ENCODE results near the gene DEPDC4.
"Not testable (repeated sequence)": the region's sequence is repeated elsewhere in the genome, so short reads cannot be mapped to it uniquely, and the experiment has no call there.

Gene DEPDC4

DNA sequence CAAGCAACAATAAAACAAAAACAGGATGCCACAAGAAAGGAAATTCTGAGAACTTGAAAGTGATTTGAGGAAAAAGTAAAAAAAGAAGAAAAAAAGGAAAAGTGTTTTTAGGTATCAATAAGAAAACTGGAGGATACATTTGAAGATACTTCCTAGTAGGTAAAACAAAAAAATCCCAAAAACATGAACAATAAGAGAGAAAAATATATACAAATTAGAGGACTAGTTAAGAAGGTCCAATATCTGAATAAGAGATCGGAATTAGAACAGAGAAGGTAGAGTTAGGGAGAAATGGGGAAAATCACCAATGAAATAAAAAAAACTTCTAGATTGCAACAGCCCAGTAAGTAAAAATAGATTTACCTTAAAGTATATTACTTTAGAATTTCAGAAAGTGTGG is 8.8 kb downstream of the DEPDC4 start:
- DNase-seq = no peak

DNA sequence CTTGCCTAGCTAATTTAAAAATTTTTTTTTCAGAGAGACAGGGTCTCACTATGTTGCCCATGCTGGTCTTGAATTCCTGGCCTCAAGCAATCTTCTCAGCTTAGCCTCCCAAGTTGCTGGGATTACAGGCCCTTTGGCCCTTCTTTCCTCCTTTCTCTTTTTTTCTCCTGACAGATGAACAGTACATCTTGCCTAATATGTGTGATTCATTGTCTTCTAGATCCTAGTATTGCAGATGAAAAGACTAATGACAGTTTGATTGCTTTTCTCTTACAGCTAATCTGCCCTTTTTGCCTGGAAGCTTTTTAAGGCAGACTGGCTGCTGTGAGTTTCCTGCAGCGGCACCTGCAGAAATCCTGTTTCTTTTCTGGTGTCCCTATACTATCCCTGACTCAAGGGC is 12.0 kb downstream of the DEPDC4 start:
- DNase-seq = no peak

DNA sequence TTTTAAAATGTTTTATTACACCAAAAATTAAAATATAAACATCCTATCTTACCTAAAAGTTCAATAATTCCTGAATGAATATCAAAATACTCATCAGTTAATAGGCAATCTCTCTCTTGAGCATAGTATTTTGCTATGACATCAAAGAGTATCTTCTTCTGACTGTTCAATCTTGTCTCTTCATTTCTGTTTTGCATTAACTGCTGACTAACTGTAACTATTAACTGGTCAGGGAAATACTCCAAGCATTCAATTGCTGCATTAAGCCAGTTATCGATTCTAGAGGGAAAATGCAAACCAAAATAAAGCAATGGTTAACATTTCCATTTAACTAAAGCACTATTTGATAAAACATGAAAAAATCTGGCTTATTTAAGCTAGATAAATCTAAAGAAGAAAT is 13.4 kb downstream of the DEPDC4 start:
- no peak for DNase-seq

DNA sequence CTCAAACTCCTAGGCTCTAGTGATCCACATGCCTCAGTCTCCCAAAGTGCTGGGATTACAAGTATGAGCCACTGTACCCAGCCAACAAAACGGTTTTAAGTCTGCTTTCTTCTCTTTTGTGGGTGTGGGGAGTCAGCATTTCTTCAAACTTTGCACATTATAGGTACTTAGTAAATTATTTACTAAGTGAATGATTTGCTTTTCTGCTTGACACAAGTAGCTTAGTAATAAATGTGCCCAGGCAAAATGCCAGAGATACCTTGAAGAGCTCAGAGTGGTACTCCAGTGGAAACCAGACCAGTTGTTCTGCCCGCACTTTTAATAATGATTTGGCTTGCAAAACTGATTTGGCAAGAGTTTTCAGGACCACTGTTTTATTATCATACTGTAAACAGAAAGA is 15.0 kb downstream of the DEPDC4 start:
- DNase-seq = no peak

DNA sequence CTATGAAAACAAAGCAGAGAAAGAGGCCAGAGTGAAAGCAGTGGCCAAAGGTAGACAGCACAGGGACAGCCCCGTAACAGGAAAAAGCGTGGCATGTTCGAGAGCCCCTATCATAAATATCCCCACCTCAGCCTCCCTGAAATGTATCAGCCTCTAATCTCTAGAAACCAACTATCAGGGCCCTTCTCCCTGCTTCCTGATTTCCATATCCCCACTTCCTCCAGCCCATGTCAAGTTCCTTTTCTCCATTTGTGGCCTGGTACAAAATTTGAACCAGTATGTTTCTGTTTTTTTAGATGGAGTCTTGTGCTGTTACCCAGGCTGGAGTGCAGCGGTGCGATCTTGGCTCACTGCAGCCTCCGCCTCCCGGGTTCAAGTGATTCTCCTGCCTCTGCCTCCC is 16.9 kb downstream of the DEPDC4 start:
- no peak for DNase-seq

DNA sequence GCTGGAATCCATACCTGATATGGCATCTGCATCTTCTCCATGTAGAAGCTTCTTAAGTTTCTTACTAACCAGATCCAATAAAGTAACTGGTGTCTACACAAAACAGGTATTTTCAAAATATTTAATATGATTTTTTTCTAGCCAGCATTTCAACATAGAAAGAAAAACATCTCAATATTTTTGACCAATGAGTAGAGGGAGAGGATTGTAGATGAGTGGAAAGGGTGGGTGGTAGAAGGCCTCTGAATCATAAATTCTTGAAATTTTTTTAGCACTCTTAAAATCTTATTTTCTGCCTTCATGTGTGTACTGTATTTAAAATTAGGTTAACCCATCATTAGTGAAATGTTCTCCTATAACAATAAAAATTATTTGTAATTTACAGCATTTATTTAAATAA is 18.0 kb downstream of the DEPDC4 start:
- no peak for DNase-seq

DNA sequence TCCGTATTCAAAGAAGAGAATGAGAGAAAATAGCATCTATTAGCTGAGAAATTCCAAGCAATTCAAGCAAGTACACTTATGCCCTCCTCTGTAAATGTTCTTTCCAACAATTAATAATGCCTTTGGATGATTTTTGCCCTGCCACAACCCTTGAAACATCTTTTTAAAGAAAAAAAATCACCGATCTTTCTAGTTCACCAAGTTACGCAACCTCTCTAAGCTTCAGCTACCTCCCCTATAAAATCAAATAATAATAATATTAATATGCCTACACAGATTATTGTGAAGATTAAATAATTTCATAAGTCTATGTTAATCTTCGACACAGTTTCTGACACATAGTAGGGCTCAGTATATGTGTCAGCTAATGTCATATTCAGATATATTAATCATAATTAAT is 19.1 kb downstream of the DEPDC4 start:
- DNase-seq = no peak

DNA sequence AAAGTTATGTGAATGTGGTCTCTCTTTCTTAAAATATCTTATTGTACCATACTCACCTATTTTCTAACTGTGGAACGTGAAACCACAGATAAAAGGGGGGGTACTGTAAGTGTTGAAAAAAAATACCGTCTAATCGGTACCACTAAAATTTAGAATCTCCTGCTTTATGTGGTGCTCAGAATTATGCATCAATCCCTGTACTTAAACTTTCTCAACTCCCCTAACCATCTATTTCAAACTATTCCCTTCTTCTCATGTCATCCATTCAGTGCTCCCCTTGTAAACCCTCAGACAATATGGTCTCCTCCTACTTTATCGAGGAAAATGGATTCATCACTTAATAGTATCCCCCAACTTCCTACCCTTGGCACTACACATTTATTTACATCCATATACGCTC is 23.7 kb downstream of the DEPDC4 start:
- DNase-seq = no peak

DNA sequence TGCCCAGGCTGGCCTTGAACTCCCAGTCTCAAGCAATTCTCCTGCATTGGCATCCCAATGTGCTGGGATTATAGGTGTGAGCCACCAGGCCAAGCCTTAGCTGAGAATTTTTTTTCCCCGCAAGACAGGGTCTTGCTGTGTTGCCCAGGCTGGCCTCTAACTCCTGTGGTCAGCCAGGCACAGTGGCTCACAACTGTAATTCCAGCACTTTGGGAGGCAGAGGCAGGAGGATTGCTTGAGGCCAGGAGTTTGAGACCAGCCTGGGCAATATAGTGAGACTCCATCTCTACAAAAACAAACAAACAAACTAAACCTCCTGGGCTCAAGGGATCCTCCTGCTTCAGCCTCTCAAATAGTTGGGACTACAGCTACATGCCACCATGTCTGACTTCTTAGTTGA is 27.3 kb downstream of the DEPDC4 start:
- no peak for DNase-seq

DNA sequence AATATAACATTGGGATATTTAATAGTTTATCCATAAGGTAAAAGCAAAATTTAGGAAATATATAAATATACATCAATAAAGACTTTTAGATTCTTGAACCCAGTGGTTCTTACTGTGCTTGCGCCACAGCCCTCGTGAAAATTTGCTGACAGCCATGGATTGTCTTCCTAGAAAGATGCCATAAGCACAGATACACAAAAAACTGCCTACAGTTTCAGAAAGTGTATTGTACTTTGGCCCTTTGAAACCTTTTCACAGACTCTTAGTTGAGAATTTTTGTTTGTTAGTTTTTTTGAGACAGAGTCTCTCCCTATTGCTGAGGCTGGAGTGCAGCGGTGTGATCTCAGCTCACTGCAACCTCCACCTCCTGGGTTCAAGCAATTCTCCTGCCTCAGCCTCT is 28.1 kb downstream of the DEPDC4 start:
- DNase-seq = no peak

DNA sequence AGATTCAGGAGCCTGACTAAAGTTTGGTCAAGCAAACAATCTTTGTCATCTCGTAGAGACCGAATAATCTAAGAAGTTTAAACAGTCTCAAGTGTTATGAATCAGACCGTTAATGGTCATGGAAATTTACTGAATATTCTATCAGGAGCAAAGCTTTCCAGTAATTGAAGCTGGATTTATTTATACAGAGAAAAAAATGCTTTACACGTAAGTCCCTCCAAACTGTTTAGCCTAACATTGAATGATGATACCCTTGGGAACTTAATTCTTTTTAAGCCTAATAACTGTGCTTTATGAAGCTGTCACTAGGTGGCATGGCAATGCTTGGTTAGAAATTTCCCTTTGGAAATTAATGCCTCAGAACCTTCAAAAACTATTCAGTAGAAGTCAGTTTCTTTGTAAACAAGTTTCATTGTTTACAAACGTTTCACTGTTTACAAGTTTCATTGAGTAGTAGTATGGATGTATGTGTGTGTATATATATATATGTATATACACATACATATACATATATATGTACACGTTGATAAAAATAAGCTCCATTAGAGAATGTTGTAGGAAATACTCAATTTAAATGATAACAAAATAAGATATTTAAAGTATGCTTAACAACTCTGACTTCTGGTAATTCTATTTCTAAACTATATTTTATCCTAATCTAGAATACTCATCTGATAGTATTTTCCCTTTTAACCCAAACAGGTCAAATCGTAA is 32.1 kb downstream of the DEPDC4 start:
- no peak for DNase-seq

DNA sequence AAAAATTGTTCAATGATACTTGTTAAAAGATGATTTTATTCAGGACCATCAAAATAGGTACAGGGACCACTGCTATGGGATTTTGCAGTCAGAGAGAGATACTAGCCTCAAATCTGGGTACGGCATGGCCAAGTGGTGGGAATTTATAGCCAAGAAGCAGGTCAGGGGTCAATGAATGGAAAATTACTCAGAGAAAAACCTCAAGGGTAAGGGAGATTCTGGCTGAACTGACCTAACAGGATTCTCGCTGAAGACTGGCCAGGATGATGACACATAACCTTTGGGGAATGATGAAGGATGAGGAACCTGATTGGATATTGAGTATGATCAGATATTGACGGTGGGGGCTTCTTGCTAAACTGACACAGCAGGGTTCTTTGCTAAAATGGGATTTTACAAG is 32.7 kb downstream of the DEPDC4 start:
- no peak for DNase-seq

DNA sequence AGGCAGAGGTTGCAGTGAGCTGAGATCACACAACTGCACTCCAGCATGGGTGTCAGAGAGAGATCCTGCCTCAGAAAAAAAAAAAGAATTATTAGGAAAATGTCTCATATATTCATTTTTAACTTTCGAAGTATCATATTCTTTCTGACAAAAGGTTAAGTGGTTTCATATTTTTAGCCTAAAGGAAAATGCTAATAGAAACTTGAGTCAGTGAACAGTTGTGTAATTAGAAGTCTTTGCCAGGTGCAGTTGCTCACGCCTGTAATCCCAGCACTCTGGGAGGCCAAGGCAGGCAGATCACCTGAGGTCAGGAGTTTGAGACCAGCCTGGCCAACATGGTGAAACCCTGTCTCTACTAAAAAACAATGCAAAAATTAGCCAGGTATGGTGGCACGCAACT is 35.0 kb downstream of the DEPDC4 start:
- DNase-seq = not testable (repeated sequence)

DNA sequence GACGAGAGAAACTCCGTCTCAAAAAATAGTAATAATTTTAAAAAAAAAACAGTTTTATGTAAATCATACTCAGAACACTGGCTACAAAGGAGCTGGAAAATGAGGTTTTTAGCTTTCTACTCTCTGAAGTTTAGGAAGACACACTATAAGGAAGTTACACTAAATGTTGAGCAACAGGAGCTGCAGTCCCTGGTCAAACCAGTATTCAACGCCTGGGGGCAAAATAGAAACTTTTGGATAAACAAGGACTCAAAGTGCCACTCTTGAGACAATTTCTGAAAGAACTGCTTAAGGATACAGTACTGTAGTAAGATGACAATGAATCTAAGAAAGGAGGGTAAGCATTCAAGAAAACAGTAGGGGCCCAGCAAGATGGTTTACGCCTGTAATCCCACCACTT is 37.0 kb downstream of the DEPDC4 start:
- DNase-seq = no peak

DNA sequence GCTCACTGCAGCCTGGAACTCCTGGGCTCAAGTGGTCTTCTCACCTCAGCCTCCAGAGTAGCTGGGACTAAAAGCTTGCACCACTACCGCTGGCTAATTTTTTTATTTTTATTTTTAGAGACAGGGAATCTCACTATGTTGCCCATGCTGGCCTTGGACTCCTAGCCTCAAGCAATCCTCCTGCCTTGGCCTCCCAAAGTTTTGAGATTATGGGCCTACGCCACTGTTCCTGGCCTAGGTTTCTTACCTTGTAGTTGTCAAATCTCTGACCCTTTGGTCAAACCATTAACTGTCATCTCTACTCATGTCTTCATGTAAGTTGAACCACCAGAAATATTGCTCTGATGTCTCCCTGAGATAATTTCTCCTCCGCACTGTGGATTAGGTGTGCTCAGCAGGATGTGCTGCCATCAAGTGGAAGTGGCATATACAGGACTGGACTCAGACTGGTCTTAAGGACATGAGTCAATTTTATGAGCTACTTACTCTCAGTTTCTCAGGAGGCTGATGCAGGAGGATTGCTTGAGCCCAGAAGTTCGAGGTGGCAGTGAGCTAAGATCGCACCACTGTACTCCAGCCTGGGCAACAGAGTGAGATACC is 37.7 kb downstream of the DEPDC4 start:
- no peak for DNase-seq

DNA sequence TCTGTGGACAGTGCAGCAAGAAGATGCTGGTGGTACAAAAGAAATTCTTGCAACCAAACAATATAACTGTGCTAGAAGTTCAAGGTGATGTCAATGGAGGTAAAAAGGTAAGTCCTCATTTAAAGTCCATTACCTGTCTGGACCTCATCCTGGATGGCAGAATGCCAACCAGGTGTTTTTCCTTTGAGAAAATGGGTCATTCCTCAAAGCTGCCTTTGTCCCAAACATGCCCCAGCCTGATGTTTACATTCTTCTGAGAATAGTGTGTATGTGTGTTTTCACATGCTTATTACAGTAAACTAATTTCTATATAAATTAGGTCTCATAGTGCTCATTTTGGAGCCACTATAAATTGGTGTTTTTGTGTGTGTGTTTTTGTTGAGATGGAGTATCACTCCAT is 41.4 kb downstream of the DEPDC4 start:
- DNase-seq = no peak

DNA sequence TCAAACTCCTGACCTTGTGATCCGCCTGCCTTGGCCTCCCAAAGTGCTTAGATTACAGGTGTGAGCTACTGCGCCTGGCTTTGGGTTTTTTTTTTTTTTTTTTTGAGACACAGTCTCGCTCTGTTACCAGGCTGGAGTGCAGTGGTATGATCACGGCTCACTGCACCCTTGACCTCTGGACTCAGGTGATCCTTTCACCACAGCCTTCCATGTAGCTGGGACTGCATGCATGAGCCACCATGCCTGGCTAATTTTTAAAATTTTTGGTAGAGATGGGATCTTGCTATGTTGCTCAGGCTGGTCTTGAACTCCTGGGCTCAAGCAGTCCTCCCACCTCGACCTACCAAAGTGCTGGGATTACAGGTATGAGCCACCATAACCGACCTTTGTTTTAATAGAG is 44.7 kb downstream of the DEPDC4 start:
- not testable (repeated sequence) for DNase-seq

DNA sequence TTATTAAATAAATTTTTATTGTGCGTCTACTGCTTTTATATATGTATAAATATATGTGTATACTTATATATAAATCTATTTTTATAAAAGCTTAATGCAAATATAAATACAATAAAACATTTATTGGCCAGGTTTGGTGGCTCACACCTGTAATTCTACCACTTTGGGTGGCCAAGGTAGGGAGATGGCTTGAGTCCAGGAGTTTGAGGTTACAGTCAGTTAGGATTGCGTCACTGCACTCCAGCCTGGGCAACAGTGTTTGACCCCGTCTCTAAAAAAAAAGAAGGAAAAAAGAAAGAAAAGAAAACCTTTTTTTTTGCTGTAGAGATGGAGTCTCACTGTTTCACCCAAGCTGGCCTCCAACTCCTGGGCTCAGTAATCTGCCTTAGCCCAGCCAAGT is 45.4 kb downstream of the DEPDC4 start:
- DNase-seq = no peak

DNA sequence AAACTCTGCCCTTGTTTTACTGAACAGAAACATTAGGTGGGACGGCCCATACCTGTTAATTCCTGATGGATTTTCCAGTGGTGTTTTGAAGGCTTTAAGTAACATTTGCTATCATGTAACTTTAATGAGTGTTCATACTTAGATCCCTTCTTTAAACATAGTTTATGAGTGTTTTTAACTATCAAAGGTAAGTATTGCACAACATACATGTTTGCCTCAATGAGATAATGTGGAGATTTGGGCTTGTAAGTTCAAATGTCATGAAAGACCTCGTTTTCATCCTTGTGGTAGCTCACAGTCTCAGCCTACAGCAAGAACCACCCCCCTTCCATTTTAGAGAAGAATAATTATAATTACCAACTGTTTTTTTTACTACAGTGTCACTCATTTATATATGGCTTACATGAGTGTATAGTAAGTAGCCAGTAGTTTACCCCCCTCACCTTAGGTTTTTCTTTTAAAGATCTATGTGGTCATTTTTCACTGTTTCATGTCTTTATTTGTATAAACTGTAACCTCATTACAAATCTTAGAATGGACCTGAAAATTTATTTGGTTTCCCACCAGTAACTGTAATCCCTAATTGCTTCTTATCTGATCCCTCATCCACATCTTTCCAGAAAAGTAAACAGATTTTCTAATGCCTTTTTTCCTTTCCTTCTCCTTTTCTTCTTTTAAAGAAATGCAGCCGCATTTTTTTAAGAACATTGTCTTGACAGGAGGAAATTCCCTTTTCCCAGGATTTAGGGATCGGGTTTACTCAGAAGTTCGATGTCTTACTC is 47.4 kb downstream of the DEPDC4 start:
- DNase-seq = no peak

DNA sequence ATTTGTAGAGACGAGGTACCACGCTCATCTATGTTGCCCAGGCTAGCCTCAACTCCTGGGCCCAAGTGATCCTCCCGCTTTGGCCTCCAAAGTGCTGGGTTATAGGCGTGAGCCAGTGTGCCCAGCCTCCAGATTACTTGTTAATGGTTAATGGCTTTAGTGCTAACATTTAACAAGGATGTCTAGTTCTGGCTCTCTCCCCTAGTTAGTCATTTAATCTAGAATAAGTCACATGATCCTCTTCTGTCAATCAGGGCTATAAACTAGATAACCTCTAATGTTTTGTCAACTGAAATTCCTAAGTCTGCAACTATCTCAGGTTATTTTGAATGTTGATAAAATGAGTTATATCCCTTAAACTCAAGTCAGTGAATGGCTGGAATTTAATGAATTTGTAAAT is 50.5 kb downstream of the DEPDC4 start:
- no peak for DNase-seq

DNA sequence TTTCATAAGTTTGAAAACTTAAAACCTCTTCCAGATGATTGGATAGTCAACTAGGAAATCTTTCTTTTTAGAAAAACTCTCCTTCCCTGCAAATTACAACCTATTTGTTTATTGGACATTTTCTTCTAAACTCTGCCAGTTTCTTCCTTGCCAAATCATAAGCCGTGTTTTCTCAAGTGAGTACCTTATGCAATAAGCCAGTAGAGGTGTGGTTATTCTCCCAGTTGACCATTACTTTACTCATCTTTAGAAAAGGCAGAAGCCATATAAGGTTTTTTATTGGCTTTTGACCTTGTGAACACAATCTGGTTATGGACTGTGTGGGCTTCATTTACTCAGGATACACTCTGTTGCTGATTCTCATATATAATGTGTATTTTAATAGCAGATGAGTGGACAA is 51.7 kb downstream of the DEPDC4 start:
- no peak for DNase-seq

DNA sequence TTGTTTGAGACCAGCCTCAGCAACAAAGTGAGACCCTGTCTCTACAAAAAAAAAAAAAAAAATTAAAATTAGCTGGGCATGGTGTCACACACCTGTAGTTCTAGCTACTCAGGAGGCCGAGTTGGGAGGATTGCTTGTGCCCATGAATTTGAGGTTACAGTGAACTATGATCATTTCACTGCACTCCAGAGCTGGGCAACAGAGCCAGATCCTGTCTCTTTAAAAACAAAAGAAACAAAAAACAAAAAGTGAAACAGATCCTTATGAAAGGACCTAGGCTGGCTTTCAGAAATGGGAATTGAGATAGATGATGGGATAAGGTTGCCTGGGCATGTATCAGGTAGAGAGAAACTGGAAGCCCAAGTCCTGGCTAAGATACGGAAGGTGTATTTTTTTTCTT is 52.4 kb downstream of the DEPDC4 start:
- DNase-seq = no peak

DNA sequence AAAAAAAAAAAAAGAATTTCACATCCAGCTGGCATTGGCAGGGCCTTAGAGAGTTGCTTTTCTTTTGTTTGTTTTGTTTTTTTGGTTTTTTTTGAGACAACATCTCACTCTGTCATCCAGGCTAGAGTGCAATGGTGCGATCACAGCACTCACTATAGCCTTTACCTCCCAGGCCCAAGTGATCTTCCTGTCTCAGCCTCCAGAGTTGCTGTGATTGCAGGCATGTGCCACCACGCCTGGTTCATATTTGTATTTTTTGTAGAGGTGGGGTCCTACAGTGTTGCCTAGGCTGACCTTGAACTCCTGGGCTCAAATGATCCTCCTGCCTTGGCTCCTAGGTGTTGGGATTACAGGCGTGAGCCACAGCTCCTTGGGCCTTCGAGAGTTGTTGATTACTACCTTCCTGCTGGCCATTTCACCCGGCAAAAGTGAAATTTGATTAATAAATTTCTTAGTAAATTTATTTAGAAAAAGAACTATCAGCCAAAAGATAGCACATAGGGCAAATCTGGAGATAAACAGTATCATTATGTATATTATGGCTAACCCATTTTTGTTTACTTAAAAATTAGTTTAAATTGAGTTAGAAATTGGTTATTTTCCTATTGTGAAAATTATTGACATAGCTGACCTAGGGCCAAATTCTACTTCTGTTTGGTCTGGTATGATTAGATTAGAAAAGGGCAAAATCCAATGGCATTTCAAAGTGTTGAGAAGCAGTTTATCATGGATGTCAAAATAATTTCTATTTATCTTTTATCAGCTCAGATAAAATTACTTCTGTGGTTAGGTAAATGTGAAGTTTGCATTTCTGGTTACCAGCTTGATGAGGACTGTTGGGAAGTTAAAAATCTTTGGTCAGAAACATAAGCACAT is 53.6 kb downstream of the DEPDC4 start:
- DNase-seq = no peak
